Activated CD8-positive, alpha-beta memory T cell treated with anti-CD3 and anti-CD28 coated beads, Interleukin-2, amount 50 U/mL, for 1 hour (primary cell): Measurements from ENCODE around the gene FURIN.
"Not testable (repeated sequence)": the region's sequence is repeated elsewhere in the genome, so short reads cannot be mapped to it uniquely, and the experiment has no call there.

ENCODE experiments used
- DNase-seq: peaks from one replicate; pipeline ENCODE4 v3.0.0-alpha.2; 2020; ENCODE audit errors: extremely low read depth

FURIN gene

GRCh38 chr15:90844696-90845095 lies 23.7 kb upstream of the FURIN start:
- DNase-seq: no peak

GRCh38 chr15:90845201-90845949 lies 23.0 kb upstream of the FURIN start:
- no peak for DNase-seq

GRCh38 chr15:90849424-90849823 lies 19.0 kb upstream of the FURIN start:
- DNase-seq: not testable (repeated sequence)

GRCh38 chr15:90851114-90851513 lies 17.3 kb upstream of the FURIN start:
- no peak for DNase-seq

- DNase-seq: no peak
These were observed 16.4 kb upstream of the FURIN start for GRCh38 chr15:90851940-90852339.

- no peak for DNase-seq
These were observed 13.2 kb upstream of the FURIN start for GRCh38 chr15:90855139-90855538.

GRCh38 chr15:90857337-90857736 lies 11.1 kb upstream of the FURIN start:
- no peak for DNase-seq

- no peak for DNase-seq
These were observed 10.4 kb upstream of the FURIN start for GRCh38 chr15:90857883-90858443.

- no peak for DNase-seq
These were observed 8.9 kb upstream of the FURIN start for GRCh38 chr15:90859234-90860131.

GRCh38 chr15:90860450-90860849 lies 7.9 kb upstream of the FURIN start:
- no peak for DNase-seq

GRCh38 chr15:90860942-90861675 lies 7.3 kb upstream of the FURIN start:
- DNase-seq: no peak

- no peak for DNase-seq
These were observed 5.9 kb upstream of the FURIN start for GRCh38 chr15:90862487-90862886.

GRCh38 chr15:90862964-90863778 lies 5.2 kb upstream of the FURIN start:
- DNase-seq: no peak

GRCh38 chr15:90863987-90864386 lies 4.4 kb upstream of the FURIN start:
- DNase-seq: no peak

- no peak for DNase-seq
These were observed 3.9 kb upstream of the FURIN start for GRCh38 chr15:90864507-90864906.

- no peak for DNase-seq
These were observed 2.7 kb upstream of the FURIN start for GRCh38 chr15:90865702-90866101.

- DNase-seq: no peak
These were observed 2.1 kb upstream of the FURIN start for GRCh38 chr15:90866161-90866715.

GRCh38 chr15:90866800-90867199 lies 1.6 kb upstream of the FURIN start:
- no peak for DNase-seq

- DNase-seq: no peak
These were observed 753 bp downstream of the FURIN start for GRCh38 chr15:90869140-90869541.

GRCh38 chr15:90869601-90870353 lies 1.4 kb downstream of the FURIN start:
- no peak for DNase-seq
